Measurements from ENCODE around the gene RBKS.

DNA sequence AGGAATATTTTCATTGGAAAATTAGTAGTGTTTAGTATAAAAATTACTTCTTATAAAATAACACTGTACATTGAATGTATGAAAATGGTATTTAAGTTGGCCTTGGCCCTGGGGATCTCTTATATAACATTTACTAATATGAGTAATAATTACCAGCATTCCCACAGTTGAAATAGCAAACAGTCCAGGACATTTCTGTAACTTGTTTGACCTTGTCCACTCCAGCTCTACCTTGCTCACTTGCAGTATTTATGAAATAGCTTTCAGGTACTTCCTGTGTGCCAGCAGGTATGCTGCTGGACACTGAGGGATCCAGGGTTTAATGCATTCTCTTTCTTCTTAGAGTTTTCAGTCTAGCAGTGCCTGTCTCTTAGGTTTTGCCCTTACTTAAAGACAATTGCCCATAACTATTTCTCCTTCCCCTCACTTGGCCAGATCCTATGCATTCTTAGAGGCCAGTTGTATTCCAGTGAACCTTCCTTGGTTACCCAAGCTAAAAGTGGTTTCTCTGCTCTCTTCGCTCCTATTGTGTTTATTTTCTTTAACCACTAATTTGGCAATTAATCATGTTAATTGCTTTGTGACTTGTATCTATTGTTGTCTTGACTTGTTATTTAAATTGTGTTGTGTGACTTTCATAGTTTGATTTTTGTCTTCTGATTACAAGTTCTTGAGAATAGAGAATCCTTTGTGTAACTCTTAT lies 26.3 kb upstream of the RBKS start:
- TF ChIP-seq EZH2 (IDR thresholded peaks at IDR 0.05; ENCODE audit: low read depth, low read length, severe bottlenecking), result no peak
- no peak for TF ChIP-seq TAF1 (IDR thresholded peaks at IDR 0.05; ENCODE audit: low read depth, low read length)
- no peak for TF ChIP-seq SP1 (IDR thresholded peaks at IDR 0.05; ENCODE audit: low read depth, low read length)
- no peak for TF ChIP-seq CHD1 (IDR thresholded peaks at IDR 0.05; ENCODE audit: low read depth, low read length)

Data from H1 (cell line).